HG03135 (cell line): ENCODE data around the gene MYH10.

Source experiments
- ATAC-seq: cut with Tn5 transposase; IDR thresholded peaks from one replicate; pipeline ENCODE4 v1.9.1; 2021; ENCODE audit warnings: mild to moderate bottlenecking, moderate library complexity; ENCODE audit not compliant: unreplicated experiment

MYH10 gene

GRCh38 chr17:8649157-8650118 lies 18.9 kb upstream of the MYH10 start:
- no peak for ATAC-seq

DNA sequence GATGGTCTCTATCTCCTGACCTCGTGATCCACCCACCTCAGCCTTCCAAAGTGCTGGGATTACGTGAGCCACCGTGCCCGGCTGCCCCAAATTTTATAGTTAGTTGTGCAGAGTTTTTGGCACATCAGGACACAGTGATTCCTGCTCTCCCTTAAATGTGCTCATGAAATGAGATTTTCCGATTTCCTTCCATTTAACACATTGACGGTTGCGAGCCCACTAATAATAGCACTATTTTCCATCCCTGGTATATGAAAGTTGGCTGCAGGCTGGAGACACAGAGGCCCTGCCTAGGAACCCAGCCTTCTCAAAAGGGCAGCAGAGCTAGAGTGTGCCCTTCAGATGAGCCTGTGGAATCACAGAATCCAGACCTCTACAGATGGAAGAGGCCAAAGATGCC lies 17.4 kb upstream of the MYH10 start:
- no peak for ATAC-seq

GRCh38 chr17:8647202-8647601 lies 16.7 kb upstream of the MYH10 start:
- ATAC-seq: no peak

DNA sequence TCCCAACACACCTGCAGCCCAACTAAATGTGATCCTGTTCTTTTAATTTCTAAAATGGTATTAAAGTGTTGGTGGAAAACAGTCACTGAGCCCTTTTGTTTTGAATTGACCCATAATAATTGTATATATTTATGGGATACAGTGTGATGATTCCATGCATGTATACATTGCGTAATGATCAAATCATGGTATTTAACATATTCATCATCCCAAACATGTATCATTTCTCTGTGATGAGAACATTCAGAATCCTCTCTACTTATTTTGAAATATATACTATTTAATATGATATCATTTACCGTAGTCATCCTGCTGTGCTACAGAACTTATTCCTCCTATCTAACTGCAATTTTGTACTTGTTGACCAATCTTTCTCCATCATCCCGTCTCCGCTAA lies 14.0 kb upstream of the MYH10 start:
- ATAC-seq: no peak

DNA sequence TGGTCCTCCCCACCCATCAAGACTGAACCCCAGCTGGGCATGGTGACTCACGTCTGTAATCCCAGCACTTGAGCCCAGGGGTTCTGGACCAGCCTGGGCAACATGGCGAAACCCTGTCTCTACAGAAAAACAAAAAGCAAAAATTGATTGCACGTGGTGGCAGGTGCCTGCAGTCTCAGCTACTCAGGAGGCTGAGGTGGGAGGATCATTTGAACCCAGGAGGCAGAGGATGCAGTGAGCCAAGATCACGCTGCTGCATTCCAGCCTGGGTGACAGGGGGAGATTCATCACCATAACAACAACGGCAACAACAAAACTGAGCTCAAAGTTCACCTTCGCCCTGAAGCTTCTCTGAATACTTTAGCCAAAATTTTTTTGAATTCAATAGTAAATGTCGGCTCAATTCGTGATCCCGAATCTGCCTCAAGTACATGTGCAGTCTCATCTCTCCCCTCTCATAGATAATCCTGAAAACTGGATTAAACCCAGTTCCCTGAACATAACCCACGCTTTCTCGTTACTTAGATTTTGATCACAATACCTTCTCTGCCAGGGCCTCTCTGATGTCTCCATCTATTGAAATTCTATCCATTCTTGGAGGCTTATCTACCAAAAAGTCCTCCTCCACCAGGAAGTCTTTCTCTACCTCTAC lies 13.5 kb upstream of the MYH10 start:
- ATAC-seq: no peak

- ATAC-seq: no peak
Observed at GRCh38 chr17:8639709-8640108, 9.2 kb upstream of the MYH10 start.

- no peak for ATAC-seq
Observed at GRCh38 chr17:8632061-8632460, 1.5 kb upstream of the MYH10 start.

DNA sequence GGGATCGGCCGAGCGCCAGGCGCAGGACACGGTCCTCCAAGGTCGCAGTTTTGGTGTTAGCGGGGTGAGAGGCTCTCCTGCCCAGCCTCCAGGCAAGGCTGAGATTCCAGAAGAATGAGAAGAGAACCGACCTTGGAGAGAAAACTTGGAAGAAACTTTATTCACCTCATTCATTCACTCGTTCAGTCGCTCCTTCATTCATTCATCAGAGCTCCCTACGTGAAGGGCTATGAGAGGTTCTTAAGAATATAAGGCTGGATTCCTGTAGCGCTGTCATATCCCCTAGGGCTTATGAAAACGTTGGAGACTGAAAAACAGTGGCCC lies 991 bp upstream of the MYH10 start:
- ATAC-seq: no peak

GRCh38 chr17:8630802-8631553 lies 453 bp upstream of the MYH10 start:
- peak; percentile 97 for ATAC-seq

GRCh38 chr17:8629371-8630226 lies 926 bp downstream of the MYH10 start:
- no peak for ATAC-seq

DNA sequence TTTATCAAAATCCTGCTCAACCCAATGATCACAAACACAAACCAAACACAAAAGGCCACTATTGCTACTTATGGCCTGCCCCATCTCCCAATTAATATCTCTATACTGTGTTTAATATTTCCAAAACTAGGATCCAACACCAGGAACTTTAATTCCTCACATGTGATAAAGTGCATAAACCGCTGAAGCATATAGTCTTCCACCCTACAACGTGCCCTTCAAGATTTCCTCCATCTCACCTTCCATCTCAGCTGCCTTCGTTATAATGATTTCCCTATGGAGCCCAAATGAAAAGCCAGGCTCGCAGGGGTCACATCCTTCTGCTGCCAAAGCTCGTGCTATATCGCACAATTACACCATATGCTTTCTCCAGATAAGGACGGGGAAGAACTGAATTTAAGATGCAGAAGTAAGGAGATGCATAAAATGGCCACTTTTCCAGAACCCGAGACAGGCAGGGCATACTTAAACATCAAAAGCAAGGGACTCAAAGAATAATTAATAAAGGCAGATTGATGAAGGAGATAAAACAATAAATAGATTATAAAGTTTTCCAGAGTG lies 1.8 kb downstream of the MYH10 start:
- ATAC-seq: no peak

- no peak for ATAC-seq
Observed at GRCh38 chr17:8628172-8628571, 2.4 kb downstream of the MYH10 start.

- ATAC-seq: no peak
Observed at GRCh38 chr17:8623591-8623990, 6.9 kb downstream of the MYH10 start.

GRCh38 chr17:8622191-8622590 lies 8.3 kb downstream of the MYH10 start:
- no peak for ATAC-seq

- ATAC-seq: no peak
Observed at GRCh38 chr17:8621585-8621984, 8.9 kb downstream of the MYH10 start.

GRCh38 chr17:8619294-8619693 lies 11.2 kb downstream of the MYH10 start:
- ATAC-seq: no peak

DNA sequence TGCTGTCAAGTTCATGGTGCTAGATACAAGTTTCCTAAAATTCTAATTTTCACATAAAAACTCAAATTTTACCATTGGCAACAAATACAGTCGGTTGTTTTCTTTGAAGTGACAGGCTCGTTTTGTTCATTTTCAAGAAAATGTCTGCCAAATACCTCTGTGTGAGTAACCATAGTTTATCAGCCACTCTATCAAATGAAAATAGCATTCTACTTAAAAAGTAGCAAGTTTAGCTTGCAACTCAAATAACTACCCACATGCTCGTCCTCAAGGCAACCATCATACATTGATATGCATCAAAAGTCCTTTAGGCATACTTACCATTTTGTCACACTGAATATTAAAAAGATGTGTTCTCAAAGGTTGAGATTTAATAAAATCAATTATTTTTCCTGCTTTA lies 11.7 kb downstream of the MYH10 start:
- no peak for ATAC-seq

- ATAC-seq: no peak
Observed at GRCh38 chr17:8614988-8615387, 15.5 kb downstream of the MYH10 start.

DNA sequence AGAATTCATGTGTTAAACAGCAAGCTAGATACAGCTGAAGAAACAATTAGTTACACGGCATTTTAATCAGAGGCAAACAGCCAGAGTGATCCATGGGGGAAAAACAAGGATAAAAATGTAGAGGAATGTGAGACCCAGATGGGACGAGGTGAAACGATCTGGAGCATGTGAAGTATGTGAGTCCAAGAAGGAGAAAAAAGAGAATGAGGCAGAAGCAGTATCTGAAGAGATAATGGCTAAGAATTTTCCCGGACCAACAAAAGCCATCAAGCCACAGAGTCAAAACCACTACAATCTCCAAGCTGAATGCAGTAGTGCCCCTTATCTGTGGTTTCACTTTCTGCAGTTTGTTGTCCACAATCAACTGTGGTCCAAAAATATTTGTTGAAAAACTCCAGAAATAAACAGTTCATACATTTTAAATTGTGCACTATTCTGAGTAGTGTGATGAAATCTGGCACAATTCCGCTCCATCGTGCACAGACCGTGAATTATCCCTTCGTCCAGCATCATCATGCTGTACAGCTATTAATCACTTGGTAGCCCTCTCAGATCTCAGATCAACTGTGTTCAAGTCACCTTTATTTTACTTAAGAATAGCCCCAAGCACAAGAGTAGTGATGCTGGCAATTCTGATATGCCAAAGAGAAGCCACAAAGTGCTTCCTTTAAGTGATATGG lies 18.8 kb downstream of the MYH10 start:
- no peak for ATAC-seq

- ATAC-seq: no peak
Observed at GRCh38 chr17:8611137-8611536, 19.4 kb downstream of the MYH10 start.
